Left renal cortex interstitium (tissue), 4 donors: ENCODE results near the gene LRRC59. TPM values are rescaled to one million over a fixed set of nuclear protein-coding genes. Genes with fewer than 3 reads are reported as not detected.
"Not testable (repeated sequence)": the region's sequence is repeated elsewhere in the genome, so short reads cannot be mapped to it uniquely, and the experiment has no call there.

Experiments used
- DNase-seq, 4 donors: peaks; one replicate each; pipeline ENCODE4 v3.0.0-alpha.2; 2013; ENCODE audit warnings: low read depth in 4 of 4, low spot score in 2 of 4, missing footprints in 1 of 4
- polyA plus RNA-seq, 4 donors: library from polyadenylated mRNA; unstranded; fragments of 120-200 nt; gene quantifications; one replicate each; pipeline ENCODE4 v1.2.1, GENCODE V29; 2013; ENCODE audit not compliant: insufficient read length in 4 of 4

LRRC59 gene
- polyA plus RNA-seq, 4 donors, result 55.2 to 62.0 (median 59.4) TPM

DNA sequence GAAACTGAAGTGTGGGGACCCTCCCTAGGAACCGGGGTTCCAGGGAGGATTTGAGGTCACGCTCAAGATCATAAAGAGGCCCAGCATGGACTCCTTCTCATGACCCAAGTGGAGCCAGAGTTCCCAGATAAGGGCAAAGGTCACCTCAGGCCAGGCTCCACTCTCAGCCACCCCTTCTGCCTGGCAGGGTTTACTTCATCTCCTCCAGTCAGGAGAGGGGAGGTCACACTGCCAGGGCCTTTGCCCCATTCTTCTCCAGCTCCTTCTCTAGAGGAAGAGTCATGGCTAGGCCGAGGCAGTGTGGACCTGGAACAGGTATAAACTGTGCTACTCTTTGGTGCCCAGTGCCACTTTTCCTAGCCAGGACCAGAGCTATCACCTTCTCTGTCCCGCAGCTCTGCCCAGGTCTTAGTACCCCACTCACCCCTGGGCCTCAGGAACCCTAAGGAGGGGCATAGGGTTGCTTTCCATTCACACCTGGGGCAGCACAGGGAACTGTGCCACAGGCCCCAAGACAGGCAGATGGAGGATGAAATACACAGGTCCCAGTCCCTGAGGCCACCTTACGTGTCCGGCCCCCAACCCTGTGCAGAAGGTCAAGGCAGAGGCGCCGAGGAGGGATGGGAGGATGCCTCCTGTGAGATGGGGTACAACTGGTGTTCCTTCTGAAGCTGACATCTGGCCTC is 27.8 kb upstream of the LRRC59 start:
- no peak for DNase-seq

GRCh38 chr17:50424246-50424995 is 27.1 kb upstream of the LRRC59 start:
- no peak for DNase-seq

- no peak for DNase-seq
Measured at GRCh38 chr17:50423553-50424159, 26.3 kb upstream of the LRRC59 start.

- no peak for DNase-seq
Measured at GRCh38 chr17:50422738-50423137, 25.4 kb upstream of the LRRC59 start.

DNA sequence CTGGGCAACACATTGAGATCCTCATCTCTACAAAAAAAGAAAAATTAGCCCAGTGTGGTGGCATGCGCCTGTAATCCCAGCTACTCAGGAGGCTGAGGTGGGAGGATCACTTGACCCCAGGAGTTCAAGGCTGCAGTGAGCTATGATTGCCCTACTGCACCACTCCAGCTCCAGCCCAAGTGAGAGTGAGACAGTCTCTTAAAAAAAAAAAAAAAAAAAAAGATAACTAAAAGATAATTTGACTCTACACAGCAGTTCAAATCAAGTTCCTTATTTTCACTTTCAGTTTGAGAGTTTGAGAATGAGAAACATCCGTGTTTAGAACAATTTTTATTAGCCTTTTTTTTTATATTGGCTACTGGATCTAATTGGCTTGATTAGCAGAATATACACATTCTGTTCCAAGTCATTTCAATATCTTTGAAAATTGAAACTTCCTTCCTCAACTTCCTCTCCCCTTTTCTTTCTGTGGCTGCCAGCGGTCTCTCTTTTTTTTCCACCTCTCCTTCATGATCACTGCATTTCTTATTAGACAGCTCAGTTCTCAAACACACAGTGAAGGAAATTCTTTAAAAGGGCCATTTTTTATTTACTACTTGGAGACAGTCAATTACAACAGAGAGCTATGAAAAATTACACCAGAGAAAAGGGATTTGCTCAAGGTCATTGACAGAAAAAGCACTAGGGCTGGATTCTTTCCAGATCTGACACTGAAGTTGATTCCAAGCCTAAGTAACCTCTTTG is 24.2 kb upstream of the LRRC59 start:
- no peak for DNase-seq

DNA sequence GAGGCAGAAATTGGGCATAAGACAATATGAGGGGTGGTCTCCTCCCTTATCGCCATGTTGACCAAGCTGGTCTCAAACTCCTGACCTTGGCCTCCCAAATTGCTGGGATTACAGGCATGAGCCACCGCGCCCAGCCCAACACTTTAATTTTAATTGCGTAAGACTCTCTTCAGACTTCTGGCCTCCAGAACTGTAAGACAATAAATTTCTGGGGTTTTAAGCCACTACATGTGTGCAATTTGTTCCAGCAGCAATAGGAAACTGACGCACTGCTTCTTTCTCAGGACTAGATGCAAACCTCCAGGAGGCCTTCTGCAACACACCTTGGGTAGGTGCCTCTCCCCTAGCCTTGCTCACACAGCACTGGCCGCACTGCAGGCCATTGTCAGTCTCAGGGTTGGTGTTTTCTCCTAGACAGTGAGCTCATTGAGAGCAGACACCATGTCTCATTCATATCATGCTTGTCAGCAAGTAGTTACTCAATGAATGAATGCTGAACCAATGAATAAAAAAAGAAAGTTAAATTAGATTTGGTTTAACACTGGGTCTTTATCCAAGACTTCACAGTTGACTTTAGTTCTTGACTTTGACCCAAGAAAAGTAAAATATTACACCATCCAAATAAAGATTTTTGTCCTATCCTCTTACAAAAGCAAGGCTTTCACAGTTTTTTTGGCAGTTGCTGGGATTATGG is 23.2 kb upstream of the LRRC59 start:
- no peak for DNase-seq

DNA sequence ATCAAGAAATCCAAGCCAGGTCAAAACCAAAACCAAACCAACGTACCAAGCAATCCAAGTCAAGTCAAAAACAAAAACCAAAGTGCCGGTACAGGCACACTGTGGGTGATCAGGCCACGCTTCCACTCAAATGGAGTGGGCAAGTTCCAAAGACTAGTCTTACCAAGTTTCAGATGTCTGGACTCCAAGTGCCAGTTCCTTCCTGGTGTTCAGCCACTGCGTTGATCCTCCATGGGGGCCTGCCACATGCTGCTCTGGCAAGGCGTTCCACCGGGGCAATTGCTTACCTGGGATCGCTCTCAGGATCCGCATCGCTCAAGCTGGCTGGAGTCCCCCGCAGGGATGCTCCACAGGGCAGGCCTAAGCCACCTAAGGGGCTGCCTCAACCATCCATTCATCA is 22.3 kb upstream of the LRRC59 start:
- not testable (repeated sequence) for DNase-seq

GRCh38 chr17:50414808-50415207 is 17.5 kb upstream of the LRRC59 start:
- DNase-seq, result no peak

DNA sequence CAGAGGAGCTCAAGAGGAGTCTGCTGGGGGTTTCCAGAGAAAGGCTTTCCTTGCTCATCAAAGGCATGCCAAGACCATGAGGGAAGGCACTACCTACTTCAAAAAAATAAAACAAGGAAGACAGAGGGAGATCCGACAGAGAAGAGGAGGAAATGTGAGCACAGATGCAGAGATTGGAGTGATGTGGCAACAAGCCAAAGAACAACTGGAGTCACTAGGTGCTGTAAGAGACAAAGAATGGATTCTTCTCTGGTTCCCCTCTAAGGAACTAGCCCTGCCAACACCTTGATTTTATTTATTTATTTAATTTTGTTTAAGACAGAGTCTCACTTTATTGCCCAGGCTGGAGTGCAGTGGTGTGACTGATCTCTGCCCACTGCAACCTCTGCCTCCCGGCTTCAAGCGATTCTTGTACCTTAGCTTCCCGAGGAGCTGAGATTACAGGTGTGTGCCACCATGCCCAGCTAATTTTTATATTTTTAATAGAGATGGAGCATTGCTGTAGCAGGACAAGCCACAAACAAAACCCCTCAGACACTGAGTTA is 14.9 kb upstream of the LRRC59 start:
- DNase-seq, result no peak

DNA sequence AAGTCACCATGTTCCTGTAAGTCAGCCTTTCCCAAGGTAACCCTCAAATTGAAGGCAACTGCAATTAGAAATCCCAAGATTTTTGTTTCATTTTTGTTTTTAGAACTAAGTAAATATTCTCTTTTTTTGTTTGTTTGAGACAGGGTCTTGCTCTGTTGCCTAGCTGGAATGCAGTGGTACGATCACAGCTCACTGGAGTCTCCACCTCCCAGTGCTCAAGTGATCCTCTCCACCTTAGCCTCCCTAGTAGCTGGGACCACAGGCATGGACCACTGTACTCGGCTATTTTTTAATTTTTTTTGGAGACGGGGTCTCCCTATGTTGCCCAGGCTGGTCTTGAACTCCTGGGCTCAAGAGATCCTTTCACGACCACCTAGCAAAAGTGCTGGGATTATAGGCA is 10.6 kb upstream of the LRRC59 start:
- DNase-seq, result no peak

DNA sequence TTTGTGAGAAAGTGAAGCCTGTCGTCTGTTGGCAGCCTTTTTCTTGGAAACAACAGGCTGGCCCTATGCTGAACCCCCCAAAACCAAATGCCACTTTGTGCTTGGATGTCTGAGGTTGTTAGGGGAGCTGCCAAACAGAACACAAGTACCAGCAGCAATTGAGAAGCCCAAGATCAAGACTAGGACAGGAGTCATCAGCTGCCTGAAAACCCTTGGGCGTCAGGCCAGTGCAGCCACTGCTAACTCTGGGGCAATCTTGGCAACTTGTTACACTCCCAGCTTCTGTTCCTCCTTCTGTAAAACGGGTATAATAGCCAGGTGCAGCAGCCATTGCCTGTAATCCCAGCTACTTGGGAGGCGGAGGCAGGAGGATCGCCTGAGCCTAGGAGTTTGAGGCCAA is 9.3 kb upstream of the LRRC59 start:
- no peak for DNase-seq

- DNase-seq, result not testable (repeated sequence)
Measured at GRCh38 chr17:50405351-50405750, 8.0 kb upstream of the LRRC59 start.

GRCh38 chr17:50399591-50399990 is 2.3 kb upstream of the LRRC59 start:
- not testable (repeated sequence) for DNase-seq

GRCh38 chr17:50398672-50399071 is 1.3 kb upstream of the LRRC59 start:
- not testable (repeated sequence) for DNase-seq

DNA sequence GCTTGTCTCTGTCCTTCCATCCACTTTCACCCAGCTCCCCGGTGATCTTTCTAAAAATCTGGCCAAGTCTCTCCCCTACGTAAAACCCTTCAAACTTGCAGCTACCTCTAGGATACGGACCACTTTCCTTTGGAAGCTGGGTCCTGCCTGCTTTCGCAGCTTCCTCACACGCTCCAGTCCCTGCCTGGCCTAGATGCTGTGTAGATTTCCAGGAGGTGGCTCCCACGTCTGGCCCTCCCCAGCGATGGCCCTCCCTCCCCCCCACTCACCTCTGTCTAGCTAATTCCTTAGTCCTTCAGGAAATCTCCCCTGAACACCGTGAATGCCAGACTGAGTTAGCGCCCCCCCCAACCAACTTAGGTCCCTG is 579 bp upstream of the LRRC59 start:
- DNase-seq, result no peak

DNA sequence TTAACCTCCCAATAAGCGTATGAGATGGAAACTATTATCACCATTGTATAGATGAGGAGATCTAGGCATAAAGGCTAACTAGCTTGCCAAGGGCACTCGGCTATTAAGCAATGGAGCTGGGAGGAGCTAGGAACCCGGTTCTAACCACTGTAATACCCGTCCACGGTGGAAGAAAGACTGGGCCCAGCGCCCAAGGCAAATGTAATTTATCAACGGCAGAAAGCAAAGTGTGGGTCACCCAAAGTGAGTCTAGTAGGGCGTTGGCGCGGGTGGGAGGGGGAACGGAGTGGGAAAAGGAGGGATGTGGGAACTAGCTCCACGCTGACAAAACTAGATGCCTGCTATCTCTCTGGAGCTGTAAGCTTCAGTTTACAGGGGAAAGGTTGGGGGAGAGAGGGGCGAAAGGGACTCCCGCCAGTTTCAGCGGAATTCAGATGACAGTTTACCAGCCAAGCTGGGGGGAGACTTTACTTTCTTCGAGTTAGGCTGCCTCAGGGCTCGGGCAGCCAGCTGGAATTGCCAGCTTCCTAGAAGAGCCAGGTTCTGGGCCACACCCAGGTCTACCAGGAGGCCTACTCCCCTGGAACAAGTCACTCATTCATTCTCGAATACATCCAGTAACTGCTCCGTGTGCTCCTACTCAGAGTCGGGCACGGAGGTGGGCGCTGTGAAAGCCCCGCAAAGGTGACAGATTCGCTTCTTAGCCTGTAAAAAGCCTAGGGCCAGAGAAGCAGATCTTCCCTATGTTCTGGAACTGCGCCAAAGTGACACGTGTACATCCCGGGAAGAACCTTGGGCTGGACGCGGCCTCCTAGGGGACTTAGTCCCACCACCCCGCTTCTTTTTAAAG is 837 bp downstream of the LRRC59 start:
- peak in 1 of 4 donors; percentile 22 for DNase-seq

GRCh38 chr17:50394711-50395110 is 2.6 kb downstream of the LRRC59 start:
- no peak for DNase-seq

GRCh38 chr17:50393700-50394099 is 3.6 kb downstream of the LRRC59 start:
- DNase-seq, result no peak

GRCh38 chr17:50392621-50393020 is 4.7 kb downstream of the LRRC59 start:
- no peak for DNase-seq
